ENCODE measurements around the gene PDIK1L.

Gene PDIK1L

DNA sequence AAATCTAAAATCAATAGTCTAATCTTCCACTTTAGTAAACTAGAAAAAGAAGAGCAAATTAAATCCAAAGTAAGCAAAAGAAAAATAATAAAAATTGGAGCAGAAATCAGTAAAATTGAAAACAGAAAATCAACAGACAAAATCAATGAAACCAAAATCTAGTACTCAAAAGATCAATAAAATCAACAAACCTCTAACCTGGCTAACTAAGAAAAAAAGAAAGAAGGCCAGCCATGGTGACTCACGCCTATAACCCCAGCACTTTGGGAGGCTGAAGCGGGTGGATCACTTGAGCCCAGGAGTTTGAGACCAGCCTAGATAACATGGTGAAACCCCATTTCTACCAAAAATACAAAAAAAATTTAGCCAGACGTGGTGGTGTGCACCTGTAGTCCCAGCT is 22.8 kb downstream of the PDIK1L start:
- no peak overlapping the region for H3K4me3 Mint-ChIP-seq
- peaks cover 18 to 22% of the 10 kb centered on the region in 2 donors for H3K27me3 Mint-ChIP-seq
- H3K27ac Mint-ChIP-seq: no peak overlapping the region
- H3K9me3 Mint-ChIP-seq: no peaks in the 10 kb centered on the region
- H3K4me1 Mint-ChIP-seq (ENCODE audit: low read depth in 2 of 2): peaks cover 0 to 3% of the 10 kb centered on the region in 2 donors
- DNase-seq (no peak), ATAC-seq (replicated peaks) (no peak)
- H3K36me3 Mint-ChIP-seq (ENCODE audit: insufficient read depth): no peaks in the 10 kb centered on the region

DNA sequence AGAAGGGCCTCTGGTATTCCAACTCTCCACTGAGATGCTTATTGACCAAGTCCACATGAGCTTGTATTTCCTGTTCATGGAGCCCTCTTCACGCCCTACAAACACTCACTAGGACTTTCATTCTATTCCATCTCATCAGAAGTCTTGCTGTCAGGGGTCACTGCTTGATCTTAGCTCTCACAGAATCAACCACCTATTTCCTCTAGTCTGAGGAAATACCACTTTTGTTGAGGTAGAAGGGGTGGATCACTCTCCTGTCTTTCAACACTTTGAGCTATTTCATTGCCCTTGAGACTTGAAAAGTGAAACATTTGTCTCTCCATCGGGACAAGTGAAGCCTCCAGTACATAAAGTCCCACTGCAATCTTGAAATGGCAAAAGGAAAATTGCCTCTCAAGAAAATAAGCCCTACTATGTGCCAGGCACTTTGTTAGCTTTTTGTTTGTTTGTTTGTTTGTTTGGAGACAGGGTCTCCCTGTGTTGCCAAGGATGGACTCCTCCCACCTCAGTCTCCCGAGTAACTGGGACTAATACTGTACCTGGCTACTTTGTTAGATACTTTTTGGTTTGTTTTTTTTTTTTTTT is 27.4 kb downstream of the PDIK1L start:
- H3K36me3 Mint-ChIP-seq (ENCODE audit: insufficient read depth): no peaks in the 10 kb centered on the region
- DNase-seq (no peak), ATAC-seq (replicated peaks) (no peak)
- H3K4me3 Mint-ChIP-seq: no peak overlapping the region
- no peak overlapping the region for H3K27ac Mint-ChIP-seq
- H3K9me3 Mint-ChIP-seq: no peaks in the 10 kb centered on the region
- peaks cover 0 to 10% of the 10 kb centered on the region in 2 donors for H3K27me3 Mint-ChIP-seq
- H3K4me1 Mint-ChIP-seq (ENCODE audit: low read depth in 2 of 2): peaks cover 0 to 3% of the 10 kb centered on the region in 2 donors

DNA sequence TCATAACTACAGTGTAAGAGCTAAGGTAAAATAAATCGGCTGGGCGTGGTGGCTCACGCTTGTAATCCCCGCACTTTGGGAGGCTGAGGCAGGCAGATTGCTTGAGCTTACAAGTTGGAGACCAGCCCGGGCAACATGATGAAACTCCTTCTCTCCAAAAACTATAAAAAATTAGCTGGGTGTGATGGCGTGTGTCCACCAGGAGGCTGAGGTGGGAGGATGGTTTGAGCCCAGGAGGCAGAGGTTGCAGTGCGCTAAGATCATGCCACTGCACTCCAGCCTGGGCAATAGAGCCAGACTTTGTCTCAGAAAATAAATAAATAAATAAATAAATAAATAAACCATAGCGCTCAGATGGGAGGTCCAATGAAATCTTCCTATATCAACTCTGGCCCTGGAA is 30.5 kb downstream of the PDIK1L start:
- peaks cover 5% of the 10 kb centered on the region in 2 donors for H3K4me1 Mint-ChIP-seq (ENCODE audit: low read depth in 2 of 2)
- DNase-seq: no peak
- H3K27me3 Mint-ChIP-seq: peaks cover 8 to 27% of the 10 kb centered on the region in 2 donors
- H3K36me3 Mint-ChIP-seq (ENCODE audit: insufficient read depth): no peaks in the 10 kb centered on the region
- H3K4me3 Mint-ChIP-seq: no peak overlapping the region
- ATAC-seq (replicated peaks): no peak
- no peaks in the 10 kb centered on the region for H3K9me3 Mint-ChIP-seq
- H3K27ac Mint-ChIP-seq: no peak overlapping the region

DNA sequence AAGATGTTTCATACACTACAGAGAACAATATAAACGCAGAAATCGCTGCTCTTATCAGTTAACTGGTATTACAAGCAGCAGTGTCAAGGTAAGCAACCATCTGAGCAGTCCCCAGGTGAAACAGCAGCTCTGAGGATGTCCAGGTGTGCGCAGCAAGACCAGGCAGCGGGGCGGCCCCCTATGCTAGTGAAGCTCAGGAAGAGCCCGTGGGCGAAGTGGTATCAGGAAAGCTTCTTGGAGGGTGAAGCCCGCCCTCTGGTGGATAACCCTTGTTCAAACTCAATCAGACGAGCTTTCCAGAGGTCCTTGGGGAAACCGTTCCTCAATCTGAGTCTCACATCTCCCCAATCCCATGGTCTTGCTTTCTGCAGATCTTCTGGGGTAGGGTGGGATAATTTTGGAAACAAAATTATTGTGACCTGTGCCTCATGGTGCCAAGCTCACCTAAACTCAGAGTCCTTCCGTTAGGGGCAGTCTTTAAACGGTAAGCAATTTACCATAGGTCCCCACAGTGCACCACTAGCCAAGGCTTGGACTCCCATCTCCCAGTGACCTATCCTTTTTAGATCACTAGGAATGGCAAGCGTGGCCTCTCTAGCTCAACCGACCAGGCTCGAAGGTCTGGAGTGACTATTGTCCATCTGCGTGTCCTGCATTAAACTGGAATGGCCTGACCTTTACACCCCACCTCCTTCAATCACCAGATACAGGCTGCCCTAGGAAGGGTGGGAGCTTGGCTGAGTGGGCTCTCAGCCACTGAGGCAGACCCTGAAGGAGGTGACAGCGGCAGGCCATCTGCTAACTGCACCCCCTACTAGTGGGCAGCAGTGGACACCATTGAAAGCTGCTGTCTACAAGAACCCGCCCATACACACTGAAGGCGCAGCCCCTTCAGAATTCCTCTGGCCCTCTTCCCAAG is 33.7 kb downstream of the PDIK1L start:
- ATAC-seq (replicated peaks): peak; percentile 89
- Mint-ChIP-seq H3K4me1 (ENCODE audit: low read depth in 2 of 2) (peaks cover 2 to 5% of the 10 kb centered on the region in 2 donors), H3K36me3 (ENCODE audit: insufficient read depth) (no peaks in the 10 kb centered on the region), H3K4me3 (no peak overlapping the region), H3K9me3 (no peaks in the 10 kb centered on the region), H3K27ac (no peak overlapping the region), H3K27me3 (peaks cover 10 to 44% of the 10 kb centered on the region in 2 donors)
- peak; percentile 64 to 73 (median 67) for DNase-seq

DNA sequence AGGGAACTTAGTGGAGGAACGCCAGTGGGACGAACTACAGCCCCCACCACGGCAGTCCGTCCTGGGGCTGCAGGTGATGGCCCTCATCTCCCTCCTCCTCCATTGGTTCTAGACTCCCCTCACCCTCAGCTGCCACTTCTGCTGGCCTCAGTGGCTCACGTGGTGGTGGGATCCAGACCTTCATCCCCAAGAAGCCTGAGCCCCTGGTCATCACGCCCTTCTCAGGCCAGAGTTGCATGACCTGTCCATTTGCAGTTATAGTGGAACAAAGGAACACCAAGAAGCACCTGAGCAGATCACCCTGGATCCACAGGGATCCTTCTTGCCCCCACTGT is 34.3 kb downstream of the PDIK1L start:
- DNase-seq (no peak), ATAC-seq (replicated peaks) (no peak)
- Mint-ChIP-seq H3K36me3 (ENCODE audit: insufficient read depth) (no peaks in the 10 kb centered on the region), H3K27ac (no peak overlapping the region), H3K9me3 (no peaks in the 10 kb centered on the region), H3K27me3 (peaks cover 10 to 45% of the 10 kb centered on the region in 2 donors), H3K4me3 (no peak overlapping the region), H3K4me1 (ENCODE audit: low read depth in 2 of 2) (peaks cover 2 to 5% of the 10 kb centered on the region in 2 donors)

DNA sequence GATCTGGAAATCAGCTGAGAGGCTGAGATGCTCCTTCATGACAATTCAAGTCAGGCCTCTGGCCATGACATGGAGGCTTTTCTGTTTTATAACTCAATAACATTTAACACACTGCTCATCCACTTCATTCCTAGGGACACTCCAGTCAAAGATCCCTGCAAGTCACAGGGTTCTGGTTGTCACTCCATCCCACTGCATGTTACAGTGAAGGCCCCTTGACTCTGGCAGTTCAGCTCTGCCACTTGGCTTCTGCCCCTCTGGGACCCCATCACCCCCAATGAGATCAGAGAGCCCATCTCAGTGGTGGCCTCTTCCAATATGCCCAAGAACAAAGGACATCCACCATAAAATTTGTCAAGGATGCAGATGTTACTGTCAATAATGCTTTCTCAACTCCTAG is 37.3 kb downstream of the PDIK1L start:
- ATAC-seq (replicated peaks) (no peak), DNase-seq (no peak)
- Mint-ChIP-seq H3K27ac (no peak overlapping the region), H3K36me3 (ENCODE audit: insufficient read depth) (no peaks in the 10 kb centered on the region), H3K4me3 (no peak overlapping the region), H3K4me1 (ENCODE audit: low read depth in 2 of 2) (peaks cover 2 to 5% of the 10 kb centered on the region in 2 donors), H3K27me3 (peaks cover 19 to 59% of the 10 kb centered on the region in 2 donors), H3K9me3 (no peaks in the 10 kb centered on the region)

DNA sequence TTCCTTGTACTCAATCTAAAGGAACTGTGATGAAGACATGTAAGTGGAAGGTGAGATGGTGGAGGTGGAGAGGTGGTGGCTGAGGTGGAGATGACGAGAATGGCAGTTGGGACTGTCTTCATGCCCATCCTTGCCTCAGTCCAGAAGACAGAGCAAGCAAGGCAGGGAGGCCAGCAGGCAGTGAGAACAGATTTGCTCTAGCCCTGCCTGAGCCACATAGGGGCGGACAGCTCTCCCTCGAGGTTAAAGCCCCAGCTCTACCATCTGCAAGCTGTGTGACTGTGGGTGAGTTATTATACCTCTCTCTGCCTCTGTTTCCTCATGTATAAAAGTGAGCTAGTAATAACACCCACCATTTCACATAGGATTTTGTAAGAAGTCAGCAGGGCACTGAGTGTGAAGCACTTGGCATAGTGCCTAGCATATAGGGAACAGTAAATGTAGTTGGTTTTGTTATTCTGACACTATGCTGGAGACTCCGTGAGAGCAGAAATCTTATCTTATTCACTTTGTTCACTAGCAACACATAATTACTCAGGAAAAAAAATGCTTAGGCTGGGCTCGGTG is 42.4 kb downstream of the PDIK1L start:
- ATAC-seq (replicated peaks): no peak
- Mint-ChIP-seq H3K36me3 (ENCODE audit: insufficient read depth) (peaks cover 6% of the 10 kb centered on the region), H3K4me3 (no peak overlapping the region), H3K27me3 (peaks cover 47 to 81% of the 10 kb centered on the region in 2 donors), H3K9me3 (no peaks in the 10 kb centered on the region), H3K4me1 (ENCODE audit: low read depth in 2 of 2) (peaks cover 0 to 3% of the 10 kb centered on the region in 2 donors), H3K27ac (no peak overlapping the region)
- no peak for DNase-seq

DNA sequence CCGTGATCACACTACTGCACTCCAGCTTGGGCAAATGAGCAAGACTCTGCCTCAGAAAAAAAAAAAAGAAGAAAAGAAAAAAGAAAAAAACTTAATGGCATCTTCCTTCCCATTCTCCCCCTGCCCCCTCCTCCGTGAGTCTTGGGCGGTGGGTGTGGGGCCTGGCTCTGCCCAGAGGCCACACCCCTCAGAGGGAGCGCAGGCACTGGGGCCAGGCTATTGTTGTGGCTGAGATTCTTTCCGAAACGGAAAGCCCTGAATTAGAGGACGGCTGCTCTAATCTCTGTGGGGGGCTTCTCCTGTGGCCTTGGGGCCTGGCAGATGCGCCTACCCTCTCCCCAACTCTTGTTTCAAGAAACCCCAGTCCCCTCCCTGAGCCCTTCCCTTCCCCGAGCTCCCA is 43.1 kb downstream of the PDIK1L start:
- Mint-ChIP-seq H3K4me3 (no peak overlapping the region), H3K9me3 (no peaks in the 10 kb centered on the region), H3K36me3 (ENCODE audit: insufficient read depth) (peaks cover 8% of the 10 kb centered on the region), H3K27me3 (peaks cover 54 to 81% of the 10 kb centered on the region in 2 donors), H3K4me1 (ENCODE audit: low read depth in 2 of 2) (peaks cover 0 to 3% of the 10 kb centered on the region in 2 donors), H3K27ac (no peak overlapping the region)
- ATAC-seq (replicated peaks): no peak
- DNase-seq: no peak

DNA sequence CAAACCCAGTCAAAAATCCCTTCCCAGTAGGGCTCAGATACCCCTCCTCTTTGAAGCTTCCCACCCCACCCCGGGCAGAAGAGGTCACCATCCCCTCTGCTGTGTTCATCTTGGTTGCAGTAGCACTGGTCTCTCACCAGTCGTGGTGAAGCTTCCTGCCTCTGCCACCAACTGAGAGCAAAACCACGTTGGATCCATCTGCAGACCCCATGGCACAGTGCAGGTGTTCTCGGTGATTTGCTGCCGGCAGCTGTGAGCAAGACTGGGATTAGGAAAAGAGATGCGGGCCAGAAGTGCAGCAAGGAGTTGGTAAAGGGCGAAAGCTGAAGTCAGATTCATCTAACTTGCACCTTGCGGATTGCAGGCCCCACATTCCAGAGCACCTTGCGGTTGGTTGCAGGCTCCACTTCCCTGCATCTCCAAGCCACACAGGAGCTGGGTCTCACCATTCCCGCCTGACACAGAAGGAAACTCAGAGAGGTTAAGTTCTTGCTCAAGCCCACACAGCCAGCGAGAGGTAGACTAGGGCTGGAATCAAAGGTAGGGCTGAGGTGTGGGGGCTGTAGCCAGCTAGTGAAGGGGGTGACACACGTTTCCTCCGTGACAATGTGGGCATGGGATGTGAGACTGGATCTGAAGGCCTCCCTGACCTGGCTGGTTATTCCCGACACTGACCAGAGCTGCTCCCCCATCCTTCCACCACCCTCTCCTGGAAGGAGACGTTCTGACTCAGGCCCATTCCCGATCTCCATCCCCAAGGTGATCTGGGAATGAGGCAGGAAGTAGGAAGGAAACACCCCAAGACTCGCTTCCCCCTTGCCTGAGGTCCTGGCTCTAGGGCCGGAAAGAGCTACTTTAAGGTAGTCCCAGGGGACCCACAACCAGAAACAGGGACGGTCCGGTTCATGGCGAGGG is 44.0 kb downstream of the PDIK1L start:
- DNase-seq (no peak), ATAC-seq (replicated peaks) (no peak)
- Mint-ChIP-seq H3K4me1 (ENCODE audit: low read depth in 2 of 2) (peaks cover 0 to 3% of the 10 kb centered on the region in 2 donors), H3K4me3 (no peak overlapping the region), H3K27me3 (peaks cover 56 to 79% of the 10 kb centered on the region in 2 donors), H3K27ac (no peak overlapping the region), H3K9me3 (no peaks in the 10 kb centered on the region), H3K36me3 (ENCODE audit: insufficient read depth) (peaks cover 8% of the 10 kb centered on the region)

DNA sequence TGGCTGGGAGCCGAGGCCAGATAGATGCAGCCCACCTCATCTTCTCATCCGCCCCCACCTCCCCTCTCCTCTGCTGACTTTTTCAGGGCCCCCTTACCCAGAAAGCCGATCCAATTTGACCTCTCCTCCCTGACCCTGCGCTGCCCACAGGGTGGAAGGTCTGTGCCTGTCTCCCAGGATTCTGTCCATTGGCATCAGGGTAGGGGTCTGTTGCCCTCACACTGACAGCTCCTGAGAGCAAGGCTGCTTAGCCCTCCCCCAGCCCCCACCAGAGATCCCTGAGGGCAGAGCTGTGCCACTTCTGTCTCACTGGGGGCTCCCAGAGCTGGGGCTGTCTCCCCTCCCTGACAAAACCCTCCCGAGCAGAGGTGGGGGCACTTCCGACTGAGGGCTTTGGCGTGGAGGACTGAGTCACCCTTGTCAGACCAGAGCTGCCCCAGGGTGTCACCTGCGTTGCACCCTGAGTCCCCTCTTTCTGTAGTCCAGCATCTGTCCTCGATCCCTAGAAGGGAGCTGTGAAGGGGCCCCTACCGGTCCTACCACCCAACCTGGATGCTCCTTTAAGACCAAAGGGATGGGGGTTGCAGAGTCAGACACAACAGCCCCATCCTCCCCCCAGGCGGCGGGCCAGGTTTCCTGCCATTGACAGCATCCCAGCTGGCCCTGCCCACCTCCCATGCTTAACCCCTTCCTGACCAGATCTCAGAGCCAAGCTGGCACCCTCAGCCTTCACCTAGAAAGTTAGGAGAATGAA is 44.8 kb downstream of the PDIK1L start:
- DNase-seq (no peak), ATAC-seq (replicated peaks) (no peak)
- Mint-ChIP-seq H3K27me3 (peaks cover 53 to 81% of the 10 kb centered on the region in 2 donors), H3K27ac (no peak overlapping the region), H3K4me3 (no peak overlapping the region), H3K4me1 (ENCODE audit: low read depth in 2 of 2) (peaks cover 0 to 3% of the 10 kb centered on the region in 2 donors), H3K9me3 (no peaks in the 10 kb centered on the region), H3K36me3 (ENCODE audit: insufficient read depth) (peaks cover 8% of the 10 kb centered on the region)

DNA sequence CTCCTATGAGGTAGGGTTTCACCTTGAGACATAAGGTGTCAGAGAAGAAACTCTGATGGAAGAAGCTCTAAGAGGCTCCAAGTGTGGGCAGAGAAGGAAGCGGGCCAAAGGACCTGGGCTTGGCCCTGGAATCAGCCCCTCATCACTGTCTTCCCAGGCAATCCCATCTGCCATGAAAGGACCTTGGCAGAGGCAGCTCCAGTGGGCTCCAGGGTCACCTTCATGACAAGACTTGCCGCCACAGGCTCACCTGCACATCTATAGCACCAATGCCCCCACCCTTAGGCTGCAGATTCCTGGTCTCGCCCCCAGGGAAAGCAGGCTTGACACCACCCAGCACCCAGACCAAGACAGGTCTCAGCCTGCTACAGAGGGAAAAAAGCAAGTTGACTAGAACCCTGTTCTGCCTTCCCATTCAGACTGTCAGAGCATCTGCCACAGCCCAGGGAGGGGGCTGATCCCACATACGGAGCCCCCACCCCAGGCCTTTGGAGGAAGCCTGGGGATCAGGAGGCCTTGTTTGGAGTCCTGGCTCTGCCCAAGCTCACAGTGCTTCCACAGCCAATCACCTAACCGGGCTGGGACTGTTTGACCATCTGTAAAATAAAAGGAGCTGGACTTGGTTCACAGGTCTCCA is 46.8 kb downstream of the PDIK1L start:
- DNase-seq: no peak
- Mint-ChIP-seq H3K9me3 (no peaks in the 10 kb centered on the region), H3K27me3 (peaks cover 58 to 92% of the 10 kb centered on the region in 2 donors), H3K4me1 (ENCODE audit: low read depth in 2 of 2) (peaks cover 0 to 4% of the 10 kb centered on the region in 2 donors), H3K36me3 (ENCODE audit: insufficient read depth) (peaks cover 8% of the 10 kb centered on the region), H3K27ac (no peak overlapping the region), H3K4me3 (no peak overlapping the region)
- ATAC-seq (replicated peaks): no peak
